GM21367 (cell line): ENCODE data around the gene TERT.
"Not testable (repeated sequence)": the region's sequence is repeated elsewhere in the genome, so short reads cannot be mapped to it uniquely, and the experiment has no call there.

Experiments
- ATAC-seq: cut with Tn5 transposase; IDR thresholded peaks from one replicate; pipeline ENCODE4 v1.9.1; 2021; ENCODE audit not compliant: unreplicated experiment

The TERT gene

GRCh38 chr5:1280177-1281037 lies 14.5 kb downstream of the TERT start:
- no peak for ATAC-seq

- no peak for ATAC-seq
These were observed 15.3 kb downstream of the TERT start for GRCh38 chr5:1279443-1280151.

GRCh38 chr5:1278656-1279442 lies 16.0 kb downstream of the TERT start:
- ATAC-seq: no peak

- ATAC-seq: no peak
These were observed 16.7 kb downstream of the TERT start for GRCh38 chr5:1278216-1278615.

GRCh38 chr5:1277781-1278180 lies 17.1 kb downstream of the TERT start:
- no peak for ATAC-seq

GRCh38 chr5:1277331-1277730 lies 17.5 kb downstream of the TERT start:
- no peak for ATAC-seq

GRCh38 chr5:1276930-1277329 lies 17.9 kb downstream of the TERT start:
- ATAC-seq: no peak

- not testable (repeated sequence) for ATAC-seq
These were observed 19.2 kb downstream of the TERT start for GRCh38 chr5:1275397-1276391.

GRCh38 chr5:1274471-1274870 lies 20.4 kb downstream of the TERT start:
- no peak for ATAC-seq

- no peak for ATAC-seq
These were observed 21.1 kb downstream of the TERT start for GRCh38 chr5:1273745-1274144.

GRCh38 chr5:1272201-1272600 lies 22.7 kb downstream of the TERT start:
- no peak for ATAC-seq

- no peak for ATAC-seq
These were observed 23.6 kb downstream of the TERT start for GRCh38 chr5:1270933-1271914.

- ATAC-seq: no peak
These were observed 24.4 kb downstream of the TERT start for GRCh38 chr5:1270426-1270825.

- no peak for ATAC-seq
These were observed 26.2 kb downstream of the TERT start for GRCh38 chr5:1268666-1269065.

- ATAC-seq: no peak
These were observed 26.8 kb downstream of the TERT start for GRCh38 chr5:1268056-1268455.

GRCh38 chr5:1267464-1267863 lies 27.4 kb downstream of the TERT start:
- not testable (repeated sequence) for ATAC-seq

- no peak for ATAC-seq
These were observed 28.1 kb downstream of the TERT start for GRCh38 chr5:1266791-1267190.

- ATAC-seq: no peak
These were observed 29.1 kb downstream of the TERT start for GRCh38 chr5:1265461-1266455.
